NCI-H1694 treated with DMSO at 0.1 percent for 48 hours (cell line): ENCODE data around the gene GORASP1.

ENCODE experiments used
- DNase-seq: peaks from one replicate; lab custom pipeline; 2025; lab: John Stamatoyannopoulos, UW

Gene GORASP1

DNA sequence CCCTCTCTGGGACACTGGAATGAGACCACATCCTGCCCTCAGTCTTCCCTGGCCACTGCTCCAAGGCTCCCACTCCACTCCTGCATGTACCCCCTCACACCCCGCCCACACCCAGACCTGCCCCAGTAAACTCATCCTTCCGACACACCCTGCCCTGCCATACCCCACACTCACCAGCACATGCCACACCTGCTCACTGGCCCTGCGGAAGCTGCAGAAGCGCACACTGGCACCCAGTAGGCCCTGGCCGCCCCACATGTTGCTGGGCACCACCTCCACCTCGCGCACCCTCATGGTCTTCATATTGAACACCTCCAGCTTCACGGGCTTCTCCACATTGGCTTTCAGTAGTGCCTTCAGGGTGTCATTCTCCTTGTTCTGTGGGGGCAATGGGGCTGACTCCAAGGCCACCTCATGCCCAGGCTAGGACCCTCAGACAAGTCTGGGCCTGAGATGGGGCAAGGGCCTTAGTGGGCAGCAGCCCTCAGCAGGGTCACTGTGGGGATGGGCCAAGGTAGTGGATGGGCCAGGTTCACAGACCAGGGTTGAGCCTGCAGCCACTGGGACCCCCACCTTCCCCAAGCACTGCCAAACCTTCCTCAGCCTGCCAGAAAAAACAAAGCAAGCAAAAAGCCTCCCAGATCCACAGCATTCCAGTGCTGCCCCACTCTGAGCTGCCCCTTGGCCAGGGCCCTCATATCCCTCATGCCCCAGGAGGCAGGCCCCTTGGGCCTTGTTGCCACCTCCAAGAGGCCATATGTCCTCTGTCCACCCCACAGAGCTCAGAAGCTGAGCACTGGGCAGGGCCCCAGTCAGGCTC is 4.7 kb downstream of the GORASP1 start:
- DNase-seq: no peak

- DNase-seq: no peak
These were observed 6.3 kb downstream of the GORASP1 start for GRCh38 chr3:39101022-39101689.

GRCh38 chr3:39100500-39100886 is 6.9 kb downstream of the GORASP1 start:
- no peak for DNase-seq

DNA sequence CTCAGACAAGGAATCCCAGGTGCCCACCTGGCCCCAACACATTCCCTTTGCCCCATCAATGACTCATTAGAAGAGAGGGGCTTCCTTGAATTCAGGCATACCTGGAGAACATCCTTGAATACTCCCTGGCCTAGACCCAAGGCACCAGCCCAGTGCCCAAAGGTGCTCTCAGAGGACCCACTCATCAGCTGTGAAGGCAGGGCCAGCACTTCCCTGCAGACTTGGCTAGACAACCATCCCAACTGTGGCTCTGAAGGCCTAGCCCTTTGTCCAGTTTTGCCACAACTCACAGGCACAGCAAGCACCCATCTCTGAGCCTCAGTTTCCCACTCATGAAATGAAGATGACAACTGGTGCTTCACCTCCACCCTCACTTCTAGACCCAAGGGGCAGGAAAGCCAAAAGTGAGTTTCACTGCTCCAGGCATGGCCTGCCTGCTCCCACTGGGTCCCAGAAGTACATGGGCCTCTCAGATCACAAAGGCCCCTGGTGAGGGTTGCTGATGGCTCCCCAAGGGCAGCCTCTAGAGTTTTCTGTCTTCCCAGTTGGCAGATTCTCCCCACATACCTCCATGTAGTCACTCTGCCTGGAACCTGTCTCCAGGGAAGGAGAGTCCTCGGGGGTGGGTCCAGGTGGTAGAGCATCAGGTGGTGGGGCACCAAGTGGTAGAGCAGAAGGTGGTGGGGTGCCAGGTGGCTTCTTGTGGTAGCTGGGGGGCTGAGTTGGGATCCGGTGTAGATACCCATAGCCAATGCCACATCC is 7.5 kb downstream of the GORASP1 start:
- no peak for DNase-seq

- no peak for DNase-seq
These were observed 8.2 kb downstream of the GORASP1 start for GRCh38 chr3:39099242-39099641.

- DNase-seq: no peak
These were observed 8.9 kb downstream of the GORASP1 start for GRCh38 chr3:39098473-39099000.

- no peak for DNase-seq
These were observed 9.5 kb downstream of the GORASP1 start for GRCh38 chr3:39097716-39098472.

GRCh38 chr3:39096775-39097174 is 10.7 kb downstream of the GORASP1 start:
- DNase-seq: no peak

GRCh38 chr3:39095778-39096177 is 11.6 kb downstream of the GORASP1 start:
- DNase-seq: no peak

GRCh38 chr3:39094851-39095677 is 12.4 kb downstream of the GORASP1 start:
- no peak for DNase-seq

- no peak for DNase-seq
These were observed 16.5 kb downstream of the GORASP1 start for GRCh38 chr3:39090922-39091321.

DNA sequence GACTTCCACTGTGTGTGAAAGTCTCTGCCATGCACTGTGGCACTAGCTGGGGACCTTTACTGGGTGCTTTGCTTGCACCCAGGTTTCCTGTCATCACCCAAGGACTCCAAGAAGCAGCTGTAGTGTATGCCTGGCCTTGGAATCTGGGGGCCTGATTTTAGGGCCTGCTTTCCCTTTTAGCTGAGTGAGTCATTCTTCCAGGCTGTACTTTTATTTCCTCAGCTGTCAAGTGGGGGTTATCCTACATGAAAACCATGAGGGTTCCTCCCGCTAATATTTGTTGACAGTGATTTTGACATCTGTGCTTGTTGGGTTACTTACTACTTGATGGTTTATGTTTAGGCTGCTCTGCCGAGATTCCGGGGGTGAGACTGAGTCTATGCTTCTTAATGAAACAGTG is 18.5 kb downstream of the GORASP1 start:
- no peak for DNase-seq

- DNase-seq: no peak
These were observed 19.0 kb downstream of the GORASP1 start for GRCh38 chr3:39088456-39088855.

- DNase-seq: no peak
These were observed 21.3 kb downstream of the GORASP1 start for GRCh38 chr3:39086144-39086543.

DNA sequence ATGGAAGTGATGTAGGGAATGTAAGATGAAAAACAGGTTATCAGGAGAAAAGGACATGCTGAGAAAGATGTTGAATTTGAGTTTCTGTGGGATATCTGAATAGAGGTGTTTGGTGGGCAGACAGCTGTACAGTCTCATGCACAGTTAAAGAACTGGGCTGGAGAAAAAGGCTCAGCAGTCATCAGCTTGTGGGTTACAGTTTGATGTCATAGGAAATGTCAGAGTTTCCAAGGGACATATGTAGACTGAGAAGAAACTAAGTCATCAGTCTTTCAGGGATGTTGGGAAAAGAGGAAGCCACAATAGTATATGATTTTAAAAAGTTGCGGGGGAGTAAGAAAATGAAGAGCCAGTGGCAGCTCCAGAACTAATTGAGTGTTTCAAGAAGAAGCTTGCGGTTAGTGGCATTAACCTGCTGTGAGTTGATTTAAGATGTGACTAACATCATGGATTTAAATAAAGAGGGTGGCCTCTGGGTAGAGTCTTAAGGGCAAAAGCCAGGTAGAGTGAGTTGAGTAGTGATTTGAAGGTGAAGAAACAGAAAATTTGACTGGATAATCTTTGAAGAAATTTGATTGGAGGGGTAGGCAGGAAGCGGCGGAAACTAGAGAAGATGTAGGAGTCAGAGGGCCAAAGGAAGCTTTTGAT is 24.6 kb downstream of the GORASP1 start:
- no peak for DNase-seq

GRCh38 chr3:39080026-39080425 is 27.4 kb downstream of the GORASP1 start:
- DNase-seq: no peak

- DNase-seq: no peak
These were observed 27.9 kb downstream of the GORASP1 start for GRCh38 chr3:39079530-39079929.

- DNase-seq: no peak
These were observed 31.5 kb downstream of the GORASP1 start for GRCh38 chr3:39075910-39076309.

- no peak for DNase-seq
These were observed 38.9 kb downstream of the GORASP1 start for GRCh38 chr3:39068556-39068955.

- no peak for DNase-seq
These were observed 40.1 kb downstream of the GORASP1 start for GRCh38 chr3:39067286-39067685.
